HL-60/S4 treated with phorbol 12-myristate 13-acetate at 8.2 ng/mL for 4 days and 3 days (cell line): ENCODE measurements around the gene TRIM2.
"Not testable (repeated sequence)": the region's sequence is repeated elsewhere in the genome, so short reads cannot be mapped to it uniquely, and the experiment has no call there.

Experiments
- in situ Hi-C: fragments of 300-500 bp; cut with MboI; formaldehyde crosslinking; loops from 2 replicates; pipeline ENCODE4 v1.15.0; 2022; ENCODE audit warnings: low sequenced_read_pairs

TRIM2 gene

DNA sequence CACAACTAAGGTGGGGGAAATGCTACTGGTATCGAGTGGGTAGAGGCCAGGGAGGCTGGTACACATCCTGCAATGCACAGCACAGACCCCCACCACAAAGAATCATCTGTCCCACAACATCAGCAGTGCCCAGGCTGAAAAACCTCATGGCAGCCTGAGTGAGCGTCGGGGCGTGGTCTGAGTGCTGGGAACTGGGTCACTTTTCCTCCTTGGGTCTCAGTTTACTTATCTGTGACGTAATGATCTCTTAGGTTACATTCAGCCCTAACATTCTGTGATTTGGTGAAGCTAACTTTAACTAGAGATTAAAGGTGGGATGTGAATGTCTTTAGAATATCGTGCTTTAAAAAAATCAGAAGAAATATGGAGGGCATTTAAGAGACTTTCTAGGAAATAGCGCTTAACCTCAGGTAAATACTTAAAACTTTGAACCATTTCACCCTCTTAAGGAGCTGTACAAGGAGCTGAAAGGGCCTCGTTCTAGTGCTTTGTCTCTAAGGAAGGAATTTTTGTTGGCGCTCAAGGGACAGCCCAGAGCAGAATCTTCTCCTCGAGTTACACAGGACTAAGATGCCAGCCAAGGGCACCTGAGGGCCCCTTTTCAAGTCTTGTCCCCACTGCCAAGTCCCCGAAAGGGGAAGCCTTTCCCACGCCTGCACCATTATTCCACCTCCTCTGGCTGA is 18.1 kb upstream of the TRIM2 start:
- in situ Hi-C loops: no loop called here

GRCh38 chr4:153189016-153189801 is 15.0 kb upstream of the TRIM2 start:
- in situ Hi-C loops: no loop called here

GRCh38 chr4:153191795-153192363 is 12.4 kb upstream of the TRIM2 start:
- in situ Hi-C loops: no loop called here

- in situ Hi-C loops: no loop called here
Measured at GRCh38 chr4:153197301-153197700, 6.9 kb upstream of the TRIM2 start.

- in situ Hi-C loops: no loop called here
Measured at GRCh38 chr4:153198719-153199118, 5.5 kb upstream of the TRIM2 start.

- in situ Hi-C loops: not testable (repeated sequence)
Measured at GRCh38 chr4:153203746-153204145, 497 bp upstream of the TRIM2 start.

DNA sequence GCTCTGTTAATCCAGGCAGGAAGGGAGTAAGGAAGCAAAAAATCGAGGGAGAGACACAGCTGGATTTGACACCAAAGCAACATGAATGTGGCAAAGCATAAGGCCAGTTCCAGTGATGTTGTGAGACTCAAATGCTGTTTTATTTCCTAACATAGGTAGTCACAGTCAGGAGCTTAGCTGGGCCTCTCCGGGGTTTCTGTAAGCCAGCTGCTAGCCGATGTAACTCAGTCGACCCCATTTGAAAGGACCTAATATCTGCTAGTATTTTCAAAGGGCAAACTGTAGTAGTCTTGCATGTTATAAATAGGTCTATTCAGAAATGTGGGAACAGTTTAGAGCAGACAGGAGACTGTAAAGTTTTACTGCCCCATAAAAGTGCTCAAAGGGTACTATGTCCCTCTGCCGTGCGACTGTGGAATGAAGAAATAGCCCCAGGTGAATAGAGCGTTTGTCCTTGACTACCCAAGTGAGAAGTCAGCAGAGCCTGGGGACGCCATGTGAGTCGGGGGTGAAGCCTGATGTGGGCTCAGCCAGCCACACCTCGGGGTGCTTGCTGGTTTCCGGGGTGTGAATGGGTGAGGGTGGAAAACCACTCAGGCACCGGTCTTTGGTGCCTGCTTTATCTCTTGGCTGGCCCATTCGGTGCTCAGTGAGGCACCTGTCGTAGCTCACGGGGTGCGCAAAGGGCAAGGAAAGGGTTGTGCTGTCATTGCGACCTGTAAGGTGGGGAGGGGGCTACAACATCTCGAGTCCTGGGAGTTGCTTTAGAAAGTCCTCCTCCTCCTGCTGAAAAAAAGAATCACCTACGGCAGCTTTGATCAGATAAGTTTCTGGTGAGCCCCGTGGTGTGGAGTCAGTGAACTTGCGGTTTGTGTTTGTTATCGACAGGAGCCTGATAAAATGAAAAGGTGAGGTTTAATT is 745 bp downstream of the TRIM2 start:
- in situ Hi-C loops: no loop called here

DNA sequence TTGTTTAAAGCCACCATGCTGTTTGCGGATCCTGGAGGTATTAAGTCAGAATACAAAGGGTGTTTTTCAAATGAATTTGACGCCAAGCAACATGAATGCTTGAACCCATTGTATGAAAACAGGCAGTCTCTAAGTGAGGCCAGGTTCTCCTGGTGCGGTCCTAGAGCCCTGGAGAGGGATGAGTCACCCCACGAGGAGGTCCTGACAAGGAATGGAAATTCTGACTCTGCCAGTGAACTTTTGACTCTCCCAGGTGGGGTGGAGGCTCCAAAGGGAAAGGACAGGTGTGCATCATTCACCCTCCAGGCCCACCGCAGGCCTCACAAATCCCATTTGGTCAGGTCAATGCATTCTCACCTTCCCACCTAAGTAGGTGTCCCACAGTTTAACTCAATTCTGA is 1.5 kb downstream of the TRIM2 start:
- in situ Hi-C loops: no loop called here

DNA sequence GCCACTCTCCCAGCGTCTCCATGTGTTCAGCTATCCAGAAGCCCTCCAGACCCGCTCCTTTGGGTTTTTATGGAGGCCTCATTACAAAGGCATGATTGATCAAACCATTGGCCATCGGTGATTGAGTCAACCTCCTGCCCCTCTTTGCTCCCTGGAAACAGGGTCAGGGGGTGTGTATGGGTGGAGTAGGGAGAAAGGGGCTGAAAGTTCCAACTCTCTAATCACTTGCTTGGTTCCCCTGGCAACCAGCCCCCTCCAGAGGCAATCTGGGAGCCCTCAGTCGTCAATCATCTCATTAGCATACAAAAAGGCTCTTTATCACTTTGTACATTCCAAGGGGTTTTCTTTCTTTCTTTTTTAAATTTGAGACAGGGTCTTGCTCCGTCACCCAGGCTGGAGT is 2.3 kb downstream of the TRIM2 start:
- in situ Hi-C loops: no loop called here

DNA sequence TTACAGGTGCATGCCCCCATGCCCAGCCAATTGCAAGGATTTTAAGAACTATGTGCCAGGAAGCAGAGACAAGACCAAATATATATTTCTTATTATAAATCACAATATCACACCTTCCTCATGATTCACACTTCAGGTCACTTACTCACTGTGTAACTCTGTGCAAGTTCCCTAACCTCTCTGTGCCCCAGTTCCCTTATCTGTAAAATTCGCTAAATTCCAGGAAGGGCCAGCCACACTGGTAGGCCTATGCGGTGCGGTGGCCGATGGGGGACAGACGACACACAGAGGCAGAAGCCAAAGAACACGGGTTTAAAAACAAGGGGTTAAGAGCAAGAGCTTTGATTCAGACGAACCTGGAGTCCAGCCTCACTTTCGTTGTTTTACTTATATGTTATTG is 2.8 kb downstream of the TRIM2 start:
- in situ Hi-C loops: no loop called here

DNA sequence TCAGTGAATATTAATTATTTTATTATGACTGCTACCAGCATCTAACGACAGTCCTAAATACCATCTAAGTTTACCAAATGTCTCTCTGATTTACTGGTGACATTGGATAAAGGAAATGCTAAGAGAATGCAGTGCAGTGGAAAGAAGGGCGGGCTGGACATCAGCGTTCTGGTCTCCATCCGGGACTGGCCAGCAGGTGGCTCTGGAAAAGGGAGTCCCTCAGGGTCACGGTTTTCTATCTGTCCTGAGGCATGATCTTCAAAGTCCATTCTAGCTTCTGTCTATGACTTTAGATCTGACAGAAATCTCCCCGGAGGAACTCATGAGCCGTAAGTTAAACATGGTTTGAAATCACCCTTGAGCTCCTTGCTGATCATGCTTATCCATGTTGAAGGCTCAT is 3.3 kb downstream of the TRIM2 start:
- in situ Hi-C loops: no loop called here

GRCh38 chr4:153209410-153209809 is 5.2 kb downstream of the TRIM2 start:
- in situ Hi-C loops: no loop called here

- in situ Hi-C loops: no loop called here
Measured at GRCh38 chr4:153210727-153211126, 6.5 kb downstream of the TRIM2 start.

DNA sequence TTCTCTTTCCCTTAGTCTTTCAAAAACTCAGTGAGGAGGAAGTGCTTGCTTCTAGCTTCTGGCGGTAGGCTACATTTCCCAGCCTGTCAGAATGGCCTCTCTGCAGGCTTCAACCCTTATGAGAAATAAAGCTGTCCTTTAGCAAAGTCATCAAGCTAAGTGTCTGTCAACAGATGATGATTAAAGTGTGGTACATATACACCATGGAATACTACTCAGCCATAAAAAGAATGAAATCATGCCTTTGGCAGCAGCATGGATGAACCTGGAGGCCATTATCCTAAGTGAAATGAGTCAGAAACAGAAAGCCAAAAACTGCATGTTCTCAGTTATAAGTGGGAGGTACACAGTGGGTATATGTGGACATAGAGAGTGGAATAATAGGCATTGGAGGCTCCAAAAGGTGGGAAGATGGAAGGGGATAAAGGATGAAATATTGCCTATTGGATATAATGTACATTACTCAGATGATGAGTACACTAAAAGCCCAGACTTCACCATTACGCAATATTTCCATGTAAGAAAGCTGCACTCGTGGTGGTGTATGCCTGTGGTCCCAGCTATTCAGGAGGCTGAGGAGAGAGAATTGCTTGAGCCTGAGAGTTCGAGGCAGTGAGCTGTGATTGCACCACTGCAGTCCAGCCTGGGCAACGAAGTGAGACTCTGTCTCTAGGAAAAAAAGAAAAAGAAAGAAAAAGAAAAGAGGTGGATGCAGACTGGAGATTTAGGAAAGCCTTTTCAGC is 7.9 kb downstream of the TRIM2 start:
- in situ Hi-C loops: no loop called here

DNA sequence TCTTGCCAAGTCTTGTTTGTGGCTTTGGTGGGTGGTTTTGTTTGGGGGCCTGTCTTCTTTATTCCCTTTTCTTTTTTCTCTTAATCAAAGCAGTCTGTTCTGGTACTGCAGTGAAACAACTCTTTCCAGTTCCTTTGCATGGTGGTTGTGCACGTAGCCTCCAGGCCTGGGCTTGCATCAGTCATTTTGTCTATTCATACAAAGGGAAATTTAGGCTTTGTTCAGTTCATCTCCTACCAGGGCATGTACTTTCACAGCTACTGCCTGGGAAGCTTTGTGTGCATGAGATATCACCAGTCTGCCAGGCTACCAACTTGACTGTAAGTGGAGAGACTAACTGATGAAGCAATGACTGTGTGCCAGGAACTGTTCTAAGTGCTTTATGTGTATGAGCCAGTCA is 8.5 kb downstream of the TRIM2 start:
- in situ Hi-C loops: no loop called here

DNA sequence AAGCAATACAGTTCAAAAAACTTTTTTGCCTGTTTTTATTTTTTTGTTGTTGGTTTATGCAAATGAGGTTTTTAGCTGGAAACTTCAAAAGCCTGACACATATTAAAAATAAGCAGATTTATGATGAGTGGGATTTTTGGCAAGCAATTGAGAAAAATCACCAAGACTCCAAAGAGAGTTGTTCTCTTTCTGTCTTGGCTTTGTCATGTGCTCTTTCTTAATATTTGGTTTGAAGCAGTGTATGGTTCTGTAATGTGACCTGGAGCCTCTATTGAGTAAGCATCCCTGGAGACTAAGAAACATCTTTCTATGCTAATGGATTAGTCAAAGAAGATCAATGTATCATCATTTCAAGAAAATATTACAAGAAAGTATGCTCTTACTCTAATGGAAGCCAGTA is 11.7 kb downstream of the TRIM2 start:
- in situ Hi-C loops: no loop called here

- in situ Hi-C loops: no loop called here
Measured at GRCh38 chr4:153216546-153216945, 12.3 kb downstream of the TRIM2 start.

DNA sequence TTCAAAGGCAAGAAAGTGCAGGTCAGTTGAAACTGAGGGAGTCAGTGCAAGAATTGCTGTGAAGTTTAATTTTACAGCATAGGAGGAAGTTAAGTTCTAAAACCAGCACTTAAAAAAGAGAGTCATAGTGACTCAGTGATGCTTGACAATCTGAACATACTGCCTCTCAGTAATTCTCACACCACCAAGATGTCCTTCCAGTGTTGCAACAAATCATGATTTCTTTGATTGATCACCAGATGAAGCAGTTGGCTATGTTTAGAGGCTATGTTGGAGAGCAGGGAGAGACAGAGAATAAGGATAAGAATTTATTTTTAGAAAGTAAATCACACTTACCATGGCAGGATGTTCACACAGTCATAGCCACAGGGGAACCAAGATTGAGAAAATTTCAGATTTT is 13.2 kb downstream of the TRIM2 start:
- in situ Hi-C loops: no loop called here

DNA sequence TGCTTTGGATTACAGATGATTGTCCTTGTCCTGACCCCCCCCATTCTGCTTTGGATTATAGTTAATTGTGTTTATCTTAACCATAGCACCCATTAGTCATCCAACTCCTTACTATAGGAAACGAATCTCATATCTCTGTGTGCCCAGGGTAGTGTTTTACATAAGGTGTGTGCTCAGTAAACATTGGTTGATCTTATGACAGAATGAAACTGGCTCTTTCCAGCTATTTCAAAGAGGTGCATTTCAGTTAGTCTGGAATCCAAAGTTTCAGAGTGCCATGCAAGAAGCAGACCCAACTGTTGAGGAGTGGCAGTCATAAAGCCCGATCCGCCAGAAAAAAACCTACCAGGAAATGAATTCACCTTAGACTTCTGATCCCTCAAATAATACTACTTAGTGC is 14.7 kb downstream of the TRIM2 start:
- in situ Hi-C loops: no loop called here

- in situ Hi-C loops: no loop called here
Measured at GRCh38 chr4:153220682-153221395, 16.6 kb downstream of the TRIM2 start.
